CD1c-positive myeloid dendritic cell (primary cell): ENCODE measurements around the gene HTR3E.
"Not testable (repeated sequence)": the region's sequence is repeated elsewhere in the genome, so short reads cannot be mapped to it uniquely, and the experiment has no call there.

Source experiments
- DNase-seq: peaks from one replicate; pipeline ENCODE4 v3.0.0-alpha.2; 2016; ENCODE audit errors: extremely low spot score

Gene HTR3E

GRCh38 chr3:184096811-184097383 lies at the start of gene HTR3E:
TSS of gene HTR3E (plus strand) at chr3:184097064. CDS start at chr3:184097530, 466 bp downstream.
- DNase-seq = no peak

GRCh38 chr3:184050217-184050847 lies 46.5 kb upstream of the HTR3E start:
- DNase-seq = no peak

- DNase-seq = no peak
Observed at GRCh38 chr3:184052767-184053166, 44.1 kb upstream of the HTR3E start, which contains the start of gene HTR3C. TSS of gene HTR3C (plus strand) at chr3:184053047. CDS start at chr3:184053081, 34 bp downstream.

GRCh38 chr3:184058029-184058428 lies 38.8 kb upstream of the HTR3E start:
- DNase-seq = no peak

- DNase-seq = no peak
Observed at GRCh38 chr3:184059424-184059823, 37.4 kb upstream of the HTR3E start.

- DNase-seq = no peak
Observed at GRCh38 chr3:184062637-184063036, 34.2 kb upstream of the HTR3E start.

- DNase-seq = no peak
Observed at GRCh38 chr3:184066211-184066610, 30.7 kb upstream of the HTR3E start.

- DNase-seq = no peak
Observed at GRCh38 chr3:184067573-184068055, 29.2 kb upstream of the HTR3E start.

- DNase-seq = no peak
Observed at GRCh38 chr3:184068344-184068743, 28.5 kb upstream of the HTR3E start.

- DNase-seq = not testable (repeated sequence)
Observed at GRCh38 chr3:184071142-184071541, 25.7 kb upstream of the HTR3E start.

GRCh38 chr3:184073621-184074020 lies 23.2 kb upstream of the HTR3E start:
- no peak for DNase-seq

- no peak for DNase-seq
Observed at GRCh38 chr3:184075901-184076300, 21.0 kb upstream of the HTR3E start.

GRCh38 chr3:184077881-184078280 lies 19.0 kb upstream of the HTR3E start:
- DNase-seq = no peak

- no peak for DNase-seq
Observed at GRCh38 chr3:184078851-184079250, 18.0 kb upstream of the HTR3E start.

- DNase-seq = no peak
Observed at GRCh38 chr3:184081116-184081830, 15.6 kb upstream of the HTR3E start.

- DNase-seq = no peak
Observed at GRCh38 chr3:184082034-184082433, 14.8 kb upstream of the HTR3E start.

- no peak for DNase-seq
Observed at GRCh38 chr3:184082465-184082864, 14.4 kb upstream of the HTR3E start.

- no peak for DNase-seq
Observed at GRCh38 chr3:184085389-184085852, 11.4 kb upstream of the HTR3E start.

GRCh38 chr3:184092199-184092598 lies 4.7 kb upstream of the HTR3E start:
- DNase-seq = no peak

- no peak for DNase-seq
Observed at GRCh38 chr3:184097556-184097955, 692 bp downstream of the HTR3E start.

GRCh38 chr3:184099806-184100686 lies 3.2 kb downstream of the HTR3E start:
- DNase-seq = no peak

GRCh38 chr3:184110316-184110725 lies 13.5 kb downstream of the HTR3E start:
- no peak for DNase-seq
